GM12878 (cell line): ENCODE results near the gene ENTREP3. TPM values are rescaled to one million over a fixed set of nuclear protein-coding genes. Genes with fewer than 3 reads are reported as not detected.

Experiments used
- ATAC-seq: fragments of 200-7000 bp; cut with Tn5 transposase; 3 replicates; pipeline ENCODE4 v1.9.1; 2020; ENCODE audit warnings: mild to moderate bottlenecking, moderate library complexity
- BruUV-seq: library from RNA; stranded (reverse); fragments of 400-500 nt; replicated peaks from 2 replicates; lab custom pipeline; 2021; lab: Mats Ljungman, UMichigan
- CTCF ChIA-PET: fragments of 300-600 bp; sonication (Branson Sonifier 250); formaldehyde crosslinking; extraction: SDS; loops from one replicate; lab custom pipeline; 2021; ENCODE audit warnings: inconsistent platforms; lab: Yijun Ruan, JAX
- POLR2A ChIA-PET: fragments of 350-600 bp; formaldehyde crosslinking; extraction: SDS; loops from one replicate; lab custom pipeline; 2021; ENCODE audit warnings: inconsistent platforms; lab: Charles Lee
- RAD21 ChIA-PET: fragments of 300-600 bp; sonication (Branson Sonifier 250); formaldehyde crosslinking; loops from one replicate; lab custom pipeline; 2023; ENCODE audit warnings: antibody characterized with exemption; ENCODE audit not compliant: unreplicated experiment; lab: Charles Lee
- SMC1A ChIA-PET: fragments of 300-600 bp; sonication (Branson Sonifier 250); formaldehyde crosslinking; loops from one replicate; lab custom pipeline; 2023; ENCODE audit not compliant: unreplicated experiment, uncharacterized antibody; lab: Charles Lee
- DNase-seq: peaks from one replicate; pipeline ENCODE4 v3.0.0-alpha.2; 2011; ENCODE audit warnings: low read depth, low spot score
- FAIRE-seq: peaks from 3 replicates; lab custom pipeline; 2011; peaks lifted over from hg19 to GRCh38; lab: Jason Lieb, UNC
- H2AFZ ChIP-seq: 2 replicates; pipeline ENCODE4 v1.6.0; 2011; ENCODE audit warnings: low read depth, low read length, control low read depth; ENCODE audit not compliant: control insufficient read depth
- H3K27ac ChIP-seq: 2 replicates; pipeline ENCODE4 v1.5.1; 2011; ENCODE audit warnings: control low read depth; ENCODE audit not compliant: control insufficient read depth, insufficient read depth
- H3K27me3 ChIP-seq, 2 experiments: replicated peaks in 1 of 2; 2 replicates each; pipeline versions ENCODE4 v1.6.0 to v1.6.1; 2011; ENCODE audit warnings: low read length in 1 of 2; ENCODE audit not compliant: control insufficient read depth in 2 of 2, insufficient read depth in 2 of 2
- H3K36me3 ChIP-seq, 2 experiments: 2 replicates each; pipeline ENCODE4 v1.5.1; 2011; ENCODE audit warnings: low read length in 1 of 2; ENCODE audit not compliant: control insufficient read depth in 2 of 2, insufficient read depth in 2 of 2
- H3K4me1 ChIP-seq: 2 replicates; pipeline ENCODE4 v1.6.1; 2011; ENCODE audit warnings: mild to moderate bottlenecking, low read length, moderate library complexity, mixed read lengths; ENCODE audit not compliant: control insufficient read depth, insufficient read depth
- H3K4me2 ChIP-seq: 2 replicates; pipeline ENCODE4 v1.6.0; 2011; ENCODE audit warnings: control low read depth; ENCODE audit not compliant: control insufficient read depth, insufficient read depth
- H3K4me3 ChIP-seq: fragments of 200-600 bp; sonication (generic); 2 replicates; pipeline ENCODE4 v1.5.1; 2016
- H3K79me2 ChIP-seq: 2 replicates; pipeline ENCODE4 v1.6.0; 2011; ENCODE audit warnings: low read length; ENCODE audit not compliant: control insufficient read depth, insufficient read depth
- H3K9ac ChIP-seq: 2 replicates; pipeline ENCODE4 v1.8.0; 2011; ENCODE audit warnings: low read length, control low read depth, mixed read lengths; ENCODE audit not compliant: control insufficient read depth, insufficient read depth
- H3K9me3 ChIP-seq: replicated peaks from 3 replicates; pipeline ENCODE4 v1.5.1; 2011; ENCODE audit warnings: mild to moderate bottlenecking, low read length; ENCODE audit not compliant: control insufficient read depth, insufficient read depth
- H4K20me1 ChIP-seq: 2 replicates; pipeline ENCODE4 v1.6.0; 2011; ENCODE audit not compliant: control insufficient read depth, insufficient read depth
- GATAD2B ChIP-seq: fragments of 450-650 bp; conservative IDR thresholded peaks from 2 replicates; pipeline ENCODE4 v1.6.1; 2017; ENCODE audit warnings: low read depth, mild to moderate bottlenecking, moderate library complexity
- HDAC6 ChIP-seq: fragments of 200-600 bp; sonication (generic); IDR thresholded peaks from one replicate; pipeline ENCODE4 v1.8.0; 2017; ENCODE audit warnings: antibody characterized with exemption; ENCODE audit not compliant: unreplicated experiment
- KDM1A ChIP-seq: fragments of 200-600 bp; sonication (generic); IDR thresholded peaks from 2 replicates; pipeline ENCODE4 v1.6.1; 2016; ENCODE audit warnings: borderline replicate concordance
- MTA2 ChIP-seq: fragments of 450-650 bp; IDR thresholded peaks from 2 replicates; pipeline ENCODE4 v1.6.1; 2016; ENCODE audit warnings: low read depth, mild to moderate bottlenecking, moderate library complexity
- NFXL1 ChIP-seq: fragments of 450-650 bp; IDR thresholded peaks from 2 replicates; pipeline ENCODE4 v1.6.1; 2017; ENCODE audit warnings: antibody characterized with exemption, mild to moderate bottlenecking, borderline replicate concordance
- NFYB ChIP-seq: IDR thresholded peaks from 2 replicates; pipeline ENCODE4 v1.6.1; 2011; ENCODE audit warnings: low read depth, mild to moderate bottlenecking, low read length, improper control_type of control experiment, moderate library complexity; ENCODE audit not compliant: insufficient read depth
- TCF7 ChIP-seq: IDR thresholded peaks from 2 replicates; pipeline ENCODE4 v1.6.1; 2014; ENCODE audit warnings: antibody characterized with exemption, borderline replicate concordance
- ZBED1 ChIP-seq: IDR thresholded peaks from 2 replicates; pipeline ENCODE4 v1.6.1; 2016; ENCODE audit warnings: borderline replicate concordance
- ZNF24 ChIP-seq: fragments of 450-650 bp; IDR thresholded peaks from 2 replicates; pipeline ENCODE4 v1.6.1; 2017; ENCODE audit warnings: antibody characterized with exemption, mild to moderate bottlenecking
- WGBS: methylation state at CpG from one replicate; pipeline ENCODE4 v1.1.6; 2016; ENCODE audit warnings: low lambda C conversion rate; ENCODE audit not compliant: insufficient replicate concordance, insufficient coverage; ENCODE audit errors: missing lambda C conversion rate; 5-methylcytosine and 5-hydroxymethylcytosine counted together
- in situ Hi-C: fragments of 300-500 bp; cut with MboI; formaldehyde crosslinking; loops from 9 replicates; pipeline ENCODE4 v1.14.3; 2018; ENCODE audit warnings: mixed read lengths
- intact Hi-C: fragments of 100-400 bp; cut with micrococcal nuclease; formaldehyde crosslinking; loops from one replicate; pipeline ENCODE4 v1.14.2; 2022; ENCODE audit not compliant: unreplicated experiment
- polyA plus RNA-seq, 11 experiments: library from polyadenylated mRNA; depleted of rRNA in 4 of 11; unstranded in 6 of 11; stranded (reverse) in 5 of 11; fragments of >200 nt; fragmentation: Nextera tagmentation in 4 of 11; fragmentation: Illumina TruSeq in 1 of 11; extraction: Ambion mirVana in 4 of 11; extraction: Trizol in 1 of 11; gene quantifications; 1 replicate in 1 of 11; 2 replicates in 10 of 11; pipeline versions ENCODE4 v1.2.1 to v1.2.3, GENCODE V29; 2011 to 2016; ENCODE audit warnings: inconsistent platforms in 2 of 11, missing spikeins in 2 of 11, low read depth in 1 of 11
- total RNA-seq, 4 experiments: library from RNA; depleted of rRNA in 3 of 4; stranded (reverse); fragments of >200 nt in 3 of 4; fragmentation: Illumina TruSeq in 1 of 4; extraction: Trizol in 1 of 4; gene quantifications; 2 replicates each; pipeline versions ENCODE4 v1.2.1 to v1.2.3, GENCODE V29; 2013 to 2021
- TF ChIP-seq, protein P1 (sequence below): fragments of 450-650 bp; IDR thresholded peaks from 2 replicates; pipeline ENCODE4 v1.6.1; 2016; ENCODE audit warnings: mild to moderate bottlenecking
- TF ChIP-seq, protein P2 (sequence below): fragments of 450-650 bp; IDR thresholded peaks from 2 replicates; pipeline ENCODE4 v1.6.1; 2017; ENCODE audit warnings: borderline replicate concordance
- TF ChIP-seq, protein P3 (sequence below): fragments of 150-350 bp; IDR thresholded peaks from 2 replicates; pipeline ENCODE4 v1.6.1; 2016; ENCODE audit warnings: low read depth, low read length
- TF ChIP-seq, protein P4 (sequence below): IDR thresholded peaks from 2 replicates; pipeline ENCODE4 v1.6.1; 2011; ENCODE audit warnings: low read depth, low read length, improper control_type of control experiment, borderline replicate concordance

Gene ENTREP3
- total and polyA plus RNA-seq, 10 of the 15 experiments (the other 5 are each of a cell fraction or from before 2014, with no cell fraction given): 1.7 to 31.8 (median 3.9) TPM

DNA sequence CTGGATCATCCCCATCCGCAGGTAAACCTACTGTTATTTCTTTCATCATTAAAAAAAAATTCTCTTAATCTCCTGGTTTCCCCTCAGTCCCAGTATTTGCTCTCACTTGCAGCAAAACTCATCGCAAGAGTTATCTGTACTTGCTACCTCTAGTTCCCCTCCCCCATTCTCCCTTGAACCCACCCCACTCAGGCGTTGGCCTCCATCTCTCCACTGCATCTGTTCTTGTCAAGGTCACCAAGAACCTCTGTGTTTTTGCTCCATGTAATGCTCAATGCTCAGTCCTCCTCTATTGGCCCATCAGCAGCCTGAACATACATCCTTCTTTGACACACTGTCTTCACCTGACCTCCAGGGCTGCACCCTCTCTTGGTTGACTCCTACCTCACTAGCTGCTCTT is 41.4 kb upstream of the ENTREP3 start (continued):
- TF ChIP-seq, protein P1, sequence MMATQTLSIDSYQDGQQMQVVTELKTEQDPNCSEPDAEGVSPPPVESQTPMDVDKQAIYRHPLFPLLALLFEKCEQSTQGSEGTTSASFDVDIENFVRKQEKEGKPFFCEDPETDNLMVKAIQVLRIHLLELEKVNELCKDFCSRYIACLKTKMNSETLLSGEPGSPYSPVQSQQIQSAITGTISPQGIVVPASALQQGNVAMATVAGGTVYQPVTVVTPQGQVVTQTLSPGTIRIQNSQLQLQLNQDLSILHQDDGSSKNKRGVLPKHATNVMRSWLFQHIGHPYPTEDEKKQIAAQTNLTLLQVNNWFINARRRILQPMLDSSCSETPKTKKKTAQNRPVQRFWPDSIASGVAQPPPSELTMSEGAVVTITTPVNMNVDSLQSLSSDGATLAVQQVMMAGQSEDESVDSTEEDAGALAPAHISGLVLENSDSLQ: no peak
- TF ChIP-seq MTA2 (no peak), HDAC6 (no peak)
- TF ChIP-seq, all 136 proteins: peak for 0

DNA sequence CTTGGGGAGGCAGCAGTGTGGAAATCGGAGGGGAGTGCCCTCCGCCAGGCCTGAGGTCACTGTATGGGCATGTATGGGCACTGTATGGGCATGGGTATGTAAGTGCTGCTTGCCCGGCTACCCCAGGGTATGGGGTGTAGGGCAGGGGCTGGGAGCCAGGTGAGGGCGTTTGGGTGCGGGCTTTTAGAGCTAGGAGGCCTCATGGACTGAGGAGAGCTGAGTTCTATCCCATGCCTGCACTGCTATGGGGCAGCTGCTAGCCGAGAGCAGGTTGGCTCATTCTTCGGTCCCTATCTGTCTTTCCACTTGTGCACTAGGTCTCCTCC is 40.6 kb upstream of the ENTREP3 start:
- Histone ChIP-seq H3K9ac (no peak overlapping the region), H3K27ac (no peak overlapping the region), H3K4me2 (no peak overlapping the region), H3K27me3 (no peaks in the 10 kb centered on the region; a peak in 1 of 4 replicates), H3K9me3 (no peaks in the 10 kb centered on the region), H3K36me3 (no peaks in the 10 kb centered on the region), H3K4me3 (no peak overlapping the region), H4K20me1 (no peaks in the 10 kb centered on the region), H3K4me1 (peaks cover 3% of the 10 kb centered on the region; the same call in 1 of the 2 replicates), H2AFZ (no peak overlapping the region), H3K79me2 (no peaks in the 10 kb centered on the region)
- FAIRE-seq (no peak), DNase-seq (no peak), ATAC-seq (no peak)
- WGBS: 76% methylated on average over 7 of the region's 7 CpGs
- no TSS peak for BruUV-seq
- CTCF ChIA-PET: no interaction called here
- in situ Hi-C loops: no loop called here
- POLR2A ChIA-PET: no interaction called here
- intact Hi-C loops: no loop called here
- RAD21 ChIA-PET: no interaction called here
- SMC1A ChIA-PET: no interaction called here
- TF ChIP-seq NFYB (no peak), ZBED1 (no peak), GATAD2B (no peak), NFXL1 (no peak), KDM1A (no peak), ZNF24 (no peak), TCF7 (no peak)
- TF ChIP-seq, protein P2, sequence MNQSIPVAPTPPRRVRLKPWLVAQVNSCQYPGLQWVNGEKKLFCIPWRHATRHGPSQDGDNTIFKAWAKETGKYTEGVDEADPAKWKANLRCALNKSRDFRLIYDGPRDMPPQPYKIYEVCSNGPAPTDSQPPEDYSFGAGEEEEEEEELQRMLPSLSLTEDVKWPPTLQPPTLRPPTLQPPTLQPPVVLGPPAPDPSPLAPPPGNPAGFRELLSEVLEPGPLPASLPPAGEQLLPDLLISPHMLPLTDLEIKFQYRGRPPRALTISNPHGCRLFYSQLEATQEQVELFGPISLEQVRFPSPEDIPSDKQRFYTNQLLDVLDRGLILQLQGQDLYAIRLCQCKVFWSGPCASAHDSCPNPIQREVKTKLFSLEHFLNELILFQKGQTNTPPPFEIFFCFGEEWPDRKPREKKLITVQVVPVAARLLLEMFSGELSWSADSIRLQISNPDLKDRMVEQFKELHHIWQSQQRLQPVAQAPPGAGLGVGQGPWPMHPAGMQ: no peak
- TF ChIP-seq, protein P3, sequence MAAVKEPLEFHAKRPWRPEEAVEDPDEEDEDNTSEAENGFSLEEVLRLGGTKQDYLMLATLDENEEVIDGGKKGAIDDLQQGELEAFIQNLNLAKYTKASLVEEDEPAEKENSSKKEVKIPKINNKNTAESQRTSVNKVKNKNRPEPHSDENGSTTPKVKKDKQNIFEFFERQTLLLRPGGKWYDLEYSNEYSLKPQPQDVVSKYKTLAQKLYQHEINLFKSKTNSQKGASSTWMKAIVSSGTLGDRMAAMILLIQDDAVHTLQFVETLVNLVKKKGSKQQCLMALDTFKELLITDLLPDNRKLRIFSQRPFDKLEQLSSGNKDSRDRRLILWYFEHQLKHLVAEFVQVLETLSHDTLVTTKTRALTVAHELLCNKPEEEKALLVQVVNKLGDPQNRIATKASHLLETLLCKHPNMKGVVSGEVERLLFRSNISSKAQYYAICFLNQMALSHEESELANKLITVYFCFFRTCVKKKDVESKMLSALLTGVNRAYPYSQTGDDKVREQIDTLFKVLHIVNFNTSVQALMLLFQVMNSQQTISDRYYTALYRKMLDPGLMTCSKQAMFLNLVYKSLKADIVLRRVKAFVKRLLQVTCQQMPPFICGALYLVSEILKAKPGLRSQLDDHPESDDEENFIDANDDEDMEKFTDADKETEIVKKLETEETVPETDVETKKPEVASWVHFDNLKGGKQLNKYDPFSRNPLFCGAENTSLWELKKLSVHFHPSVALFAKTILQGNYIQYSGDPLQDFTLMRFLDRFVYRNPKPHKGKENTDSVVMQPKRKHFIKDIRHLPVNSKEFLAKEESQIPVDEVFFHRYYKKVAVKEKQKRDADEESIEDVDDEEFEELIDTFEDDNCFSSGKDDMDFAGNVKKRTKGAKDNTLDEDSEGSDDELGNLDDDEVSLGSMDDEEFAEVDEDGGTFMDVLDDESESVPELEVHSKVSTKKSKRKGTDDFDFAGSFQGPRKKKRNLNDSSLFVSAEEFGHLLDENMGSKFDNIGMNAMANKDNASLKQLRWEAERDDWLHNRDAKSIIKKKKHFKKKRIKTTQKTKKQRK: no peak
- TF ChIP-seq, protein P1: no peak
- TF ChIP-seq, protein P4, sequence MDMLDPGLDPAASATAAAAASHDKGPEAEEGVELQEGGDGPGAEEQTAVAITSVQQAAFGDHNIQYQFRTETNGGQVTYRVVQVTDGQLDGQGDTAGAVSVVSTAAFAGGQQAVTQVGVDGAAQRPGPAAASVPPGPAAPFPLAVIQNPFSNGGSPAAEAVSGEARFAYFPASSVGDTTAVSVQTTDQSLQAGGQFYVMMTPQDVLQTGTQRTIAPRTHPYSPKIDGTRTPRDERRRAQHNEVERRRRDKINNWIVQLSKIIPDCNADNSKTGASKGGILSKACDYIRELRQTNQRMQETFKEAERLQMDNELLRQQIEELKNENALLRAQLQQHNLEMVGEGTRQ: no peak
